Lower leg skin (tissue), 3 donors: ENCODE results near the gene TPSD1.
"Not testable (repeated sequence)": the region's sequence is repeated elsewhere in the genome, so short reads cannot be mapped to it uniquely, and the experiment has no call there.

Experiments
- POLR2A ChIP-seq, 2 donors: fragments of 450-650 bp; IDR thresholded peaks; one replicate each; pipeline ENCODE4 v1.6.1; 2016 to 2017; ENCODE audit warnings: antibody characterized with exemption in 2 of 2, mild to moderate bottlenecking in 1 of 2, moderate library complexity in 1 of 2
- TF ChIP-seq, protein P1 (sequence below), 3 donors: fragments of 450-650 bp; IDR thresholded peaks; one replicate each; pipeline ENCODE4 v1.5.1; 2016; ENCODE audit warnings: antibody characterized with exemption in 3 of 3, mild to moderate bottlenecking in 3 of 3, moderate library complexity in 2 of 3

DNA sequence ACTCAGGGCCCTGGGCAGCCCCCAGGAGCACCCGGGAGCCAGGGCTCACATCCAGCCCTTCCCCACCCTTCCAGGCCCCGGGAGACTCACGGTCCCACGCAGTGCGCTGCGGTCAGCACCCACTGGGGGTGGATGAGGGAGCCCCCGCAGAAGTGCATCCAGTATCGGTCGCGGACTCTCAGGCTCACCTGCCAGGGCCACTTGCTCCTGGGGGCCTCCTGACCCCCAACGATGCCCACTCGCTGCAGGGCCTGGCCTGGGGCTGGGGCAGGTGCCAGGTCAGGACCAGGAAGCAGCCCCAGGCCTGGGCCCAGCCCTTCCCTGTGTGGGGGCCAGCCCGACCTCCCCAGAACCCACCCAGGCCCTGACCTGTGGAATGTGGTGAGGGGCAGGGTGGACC, 26.4 kb upstream of the TPSD1 start:
- TF ChIP-seq POLR2A (IDR thresholded peaks at IDR 0.05) = not testable (repeated sequence)
- TF ChIP-seq, protein P1, sequence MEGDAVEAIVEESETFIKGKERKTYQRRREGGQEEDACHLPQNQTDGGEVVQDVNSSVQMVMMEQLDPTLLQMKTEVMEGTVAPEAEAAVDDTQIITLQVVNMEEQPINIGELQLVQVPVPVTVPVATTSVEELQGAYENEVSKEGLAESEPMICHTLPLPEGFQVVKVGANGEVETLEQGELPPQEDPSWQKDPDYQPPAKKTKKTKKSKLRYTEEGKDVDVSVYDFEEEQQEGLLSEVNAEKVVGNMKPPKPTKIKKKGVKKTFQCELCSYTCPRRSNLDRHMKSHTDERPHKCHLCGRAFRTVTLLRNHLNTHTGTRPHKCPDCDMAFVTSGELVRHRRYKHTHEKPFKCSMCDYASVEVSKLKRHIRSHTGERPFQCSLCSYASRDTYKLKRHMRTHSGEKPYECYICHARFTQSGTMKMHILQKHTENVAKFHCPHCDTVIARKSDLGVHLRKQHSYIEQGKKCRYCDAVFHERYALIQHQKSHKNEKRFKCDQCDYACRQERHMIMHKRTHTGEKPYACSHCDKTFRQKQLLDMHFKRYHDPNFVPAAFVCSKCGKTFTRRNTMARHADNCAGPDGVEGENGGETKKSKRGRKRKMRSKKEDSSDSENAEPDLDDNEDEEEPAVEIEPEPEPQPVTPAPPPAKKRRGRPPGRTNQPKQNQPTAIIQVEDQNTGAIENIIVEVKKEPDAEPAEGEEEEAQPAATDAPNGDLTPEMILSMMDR (IDR thresholded peaks at IDR 0.05) = not testable (repeated sequence)
